ENCODE results near the gene ARFIP1.
"Not testable (repeated sequence)": the region's sequence is repeated elsewhere in the genome, so short reads cannot be mapped to it uniquely, and the experiment has no call there.

ARFIP1 gene

GRCh38 chr4:152887981-152888380 is 108.2 kb downstream of the ARFIP1 start:
- no peak overlapping the region for H3K4me3 ChIP-seq (ENCODE audit: low read depth, low read length)
- DNase-seq (ENCODE audit: low read depth): no peak
- no peak for TF ChIP-seq CTCF (IDR thresholded peaks at IDR 0.05; ENCODE audit: low read depth, low read length, missing control alignments)

GRCh38 chr4:152892974-152893373 is 113.2 kb downstream of the ARFIP1 start:
- no peak for DNase-seq (ENCODE audit: low read depth)
- no peak for TF ChIP-seq CTCF (IDR thresholded peaks at IDR 0.05; ENCODE audit: low read depth, low read length, missing control alignments)

GRCh38 chr4:152894673-152895072 is 114.9 kb downstream of the ARFIP1 start:
- TF ChIP-seq CTCF (IDR thresholded peaks at IDR 0.05; ENCODE audit: low read depth, low read length, missing control alignments): no peak
- DNase-seq (ENCODE audit: low read depth): no peak
- H3K4me3 ChIP-seq (ENCODE audit: low read depth, low read length): no peak overlapping the region

More at GRCh38 chr4:152892974-152893373, 113.2 kb downstream of the ARFIP1 start:
- no peak overlapping the region for H3K4me3 ChIP-seq (ENCODE audit: low read depth, low read length)

- TF ChIP-seq CTCF (IDR thresholded peaks at IDR 0.05; ENCODE audit: low read depth, low read length, missing control alignments): no peak
- DNase-seq (ENCODE audit: low read depth): no peak
- no peak overlapping the region for H3K4me3 ChIP-seq (ENCODE audit: low read depth, low read length)
Measured at GRCh38 chr4:152896811-152897210, 117.1 kb downstream of the ARFIP1 start.

- not testable (repeated sequence) for H3K4me3 ChIP-seq (ENCODE audit: low read depth, low read length); DNase-seq (ENCODE audit: low read depth)
Measured at GRCh38 chr4:152898133-152898532, 118.4 kb downstream of the ARFIP1 start.

- no peak overlapping the region for H3K4me3 ChIP-seq (ENCODE audit: low read depth, low read length)
- no peak for TF ChIP-seq CTCF (IDR thresholded peaks at IDR 0.05; ENCODE audit: low read depth, low read length, missing control alignments)
- no peak for DNase-seq (ENCODE audit: low read depth)
Measured at GRCh38 chr4:152898606-152899005, 118.9 kb downstream of the ARFIP1 start.

- DNase-seq (ENCODE audit: low read depth): no peak
- no peak overlapping the region for H3K4me3 ChIP-seq (ENCODE audit: low read depth, low read length)
- no peak for TF ChIP-seq CTCF (IDR thresholded peaks at IDR 0.05; ENCODE audit: low read depth, low read length, missing control alignments)
Measured at GRCh38 chr4:152900395-152900794, 120.6 kb downstream of the ARFIP1 start.

GRCh38 chr4:152901205-152901604 is 121.5 kb downstream of the ARFIP1 start:
- no peak for DNase-seq (ENCODE audit: low read depth)
- no peak for TF ChIP-seq CTCF (IDR thresholded peaks at IDR 0.05; ENCODE audit: low read depth, low read length, missing control alignments)
- no peak overlapping the region for H3K4me3 ChIP-seq (ENCODE audit: low read depth, low read length)
